SU-DHL-6 (cell line): ENCODE measurements around the gene FLNB.

Experiments used
- H2AFZ ChIP-seq: fragments of 200-600 bp; sonication (generic); 2 replicates; pipeline ENCODE4 v1.6.1; 2014; ENCODE audit warnings: low read depth, mild to moderate bottlenecking, moderate library complexity, mixed read lengths, antibody characterized with exemption, low read length; ENCODE audit not compliant: severe bottlenecking
- H3F3A ChIP-seq: fragments of 200-600 bp; shearing (Covaris generic); 2 replicates; pipeline ENCODE4 v1.6.0; 2016; ENCODE audit warnings: antibody characterized with exemption, mild to moderate bottlenecking; ENCODE audit not compliant: insufficient read depth
- H3K27ac ChIP-seq: fragments of 200-600 bp; sonication (generic); 2 replicates; pipeline ENCODE4 v1.5.1; 2016; ENCODE audit warnings: low read depth, mild to moderate bottlenecking, low read length, moderate library complexity, mixed read lengths
- H3K27me3 ChIP-seq: fragments of 200-600 bp; sonication (generic), shearing (Covaris generic); 2 replicates; pipeline ENCODE4 v1.6.0; 2014; ENCODE audit warnings: mild to moderate bottlenecking, low read length
- H3K36me3 ChIP-seq: fragments of 200-600 bp; sonication (generic); 2 replicates; pipeline ENCODE4 v1.6.1; 2014; ENCODE audit warnings: mild to moderate bottlenecking, low read length, mixed read lengths
- H3K4me2 ChIP-seq: fragments of 300-600, 200-600 bp; shearing (Covaris generic), sonication (generic); 2 replicates; pipeline ENCODE4 v1.6.0; 2014; ENCODE audit warnings: low read length, low read depth, mild to moderate bottlenecking; ENCODE audit not compliant: poor library complexity, severe bottlenecking
- H3K4me3 ChIP-seq: fragments of 200-600 bp; sonication (generic); 2 replicates; pipeline ENCODE4 v1.5.1; 2014; ENCODE audit warnings: antibody characterized with exemption, low read length, mild to moderate bottlenecking, mixed read lengths; ENCODE audit not compliant: insufficient read depth, poor library complexity, severe bottlenecking
- H3K79me2 ChIP-seq: fragments of 200-600 bp; sonication (generic); 2 replicates; pipeline ENCODE4 v1.6.1; 2014; ENCODE audit warnings: mild to moderate bottlenecking, low read length, moderate library complexity; ENCODE audit not compliant: insufficient read depth
- H3K9ac ChIP-seq: fragments of 200-600 bp; sonication (generic); 2 replicates; pipeline ENCODE4 v1.7.0; 2014; ENCODE audit warnings: mild to moderate bottlenecking, low read length
- H3K9me2 ChIP-seq: fragments of 200-600 bp; sonication (generic); replicated peaks from 2 replicates; pipeline ENCODE4 v1.6.1; 2014; ENCODE audit warnings: low read length; ENCODE audit not compliant: insufficient read depth
- H3K9me3 ChIP-seq: fragments of 200-600 bp; sonication (generic); 2 replicates; pipeline ENCODE4 v1.6.1; 2014; ENCODE audit warnings: low read length, mixed read lengths; ENCODE audit not compliant: insufficient read depth
- H4K20me1 ChIP-seq: fragments of 200-600 bp; sonication (generic); 2 replicates; pipeline ENCODE4 v1.6.1; 2014; ENCODE audit warnings: low read depth, mild to moderate bottlenecking, antibody characterized with exemption, low read length, moderate library complexity, mixed read lengths
- CTCF ChIP-seq: fragments of 200-600 bp; sonication (generic); IDR thresholded peaks from one replicate; pipeline ENCODE4 v1.5.1; 2017; ENCODE audit warnings: antibody characterized with exemption, mild to moderate bottlenecking, low read length, moderate library complexity; ENCODE audit not compliant: insufficient read depth, poor library complexity, severe bottlenecking
- EZH2phosphoT487 ChIP-seq: fragments of 200-600 bp; sonication (generic), shearing (Covaris generic); conservative IDR thresholded peaks from 2 replicates; pipeline ENCODE4 v1.6.1; 2018; ENCODE audit warnings: mild to moderate bottlenecking, antibody characterized with exemption, low read length, moderate library complexity, mixed read lengths

FLNB gene

DNA sequence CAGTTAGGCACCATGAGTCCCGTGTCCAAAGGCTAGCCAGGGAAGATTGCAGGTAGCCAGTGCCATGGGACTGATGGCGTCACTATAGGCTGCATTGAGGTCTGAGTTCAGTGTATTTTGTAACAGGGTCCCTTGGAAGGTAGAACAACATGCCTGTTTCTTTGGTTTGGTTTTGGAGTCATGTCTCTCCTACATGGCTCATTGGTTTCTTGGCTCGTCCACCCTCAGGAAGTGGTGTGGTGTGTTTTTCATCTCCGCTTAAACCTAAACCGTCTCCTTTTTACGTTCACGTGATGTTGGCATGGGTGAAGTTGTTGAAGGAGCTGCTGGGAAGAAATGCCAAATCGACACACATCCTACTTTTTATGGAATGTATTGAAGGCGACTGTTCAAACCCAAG lies 71.6 kb downstream of the FLNB start:
- no peaks in the 10 kb centered on the region for H3K36me3 ChIP-seq
- no peaks in the 10 kb centered on the region for H3K79me2 ChIP-seq
- H3K4me2 ChIP-seq, result no peak overlapping the region
- H3F3A ChIP-seq, result no peaks in the 10 kb centered on the region
- no peak overlapping the region for H3K4me3 ChIP-seq
- no peaks in the 10 kb centered on the region for H3K27me3 ChIP-seq
- no peaks in the 10 kb centered on the region for H3K9me3 ChIP-seq
- TF ChIP-seq EZH2phosphoT487 (no peak), CTCF (no peak)
- no peak overlapping the region for H2AFZ ChIP-seq
- no peaks in the 10 kb centered on the region for H3K9me2 ChIP-seq
- no peak overlapping the region for H3K27ac ChIP-seq
- H3K9ac ChIP-seq, result no peak overlapping the region
- H4K20me1 ChIP-seq, result no peaks in the 10 kb centered on the region

GRCh38 chr3:58082047-58082446 lies 73.8 kb downstream of the FLNB start:
- no peak overlapping the region for H3K4me2 ChIP-seq
- no peaks in the 10 kb centered on the region for H4K20me1 ChIP-seq
- H3K79me2 ChIP-seq, result no peaks in the 10 kb centered on the region
- no peaks in the 10 kb centered on the region for H3K36me3 ChIP-seq
- H3K27me3 ChIP-seq, result no peaks in the 10 kb centered on the region
- H3F3A ChIP-seq, result no peaks in the 10 kb centered on the region
- no peaks in the 10 kb centered on the region for H3K9me3 ChIP-seq
- H2AFZ ChIP-seq, result no peak overlapping the region
- no peak overlapping the region for H3K4me3 ChIP-seq
- no peaks in the 10 kb centered on the region for H3K9me2 ChIP-seq
- H3K27ac ChIP-seq, result no peak overlapping the region
- no peak for TF ChIP-seq CTCF
- TF ChIP-seq EZH2phosphoT487, result no peak
- no peak overlapping the region for H3K9ac ChIP-seq

- H3K27ac ChIP-seq, result no peak overlapping the region
- H3K9me3 ChIP-seq, result no peaks in the 10 kb centered on the region
These were observed 75.9 kb downstream of the FLNB start for GRCh38 chr3:58084166-58084565.

More at GRCh38 chr3:58084166-58084565, 75.9 kb downstream of the FLNB start:
- no peaks in the 10 kb centered on the region for H3F3A ChIP-seq
- TF ChIP-seq EZH2phosphoT487 (no peak), CTCF (no peak)
- H3K9me2 ChIP-seq, result no peaks in the 10 kb centered on the region
- no peaks in the 10 kb centered on the region for H4K20me1 ChIP-seq
- H3K27me3 ChIP-seq, result no peaks in the 10 kb centered on the region
- H3K4me2 ChIP-seq, result no peak overlapping the region
- H3K9ac ChIP-seq, result no peak overlapping the region
- H3K4me3 ChIP-seq, result no peak overlapping the region
- no peaks in the 10 kb centered on the region for H3K79me2 ChIP-seq
- H3K36me3 ChIP-seq, result no peaks in the 10 kb centered on the region
- no peak overlapping the region for H2AFZ ChIP-seq
